GM23338 (cell line): Measurements from ENCODE around the gene CHMP4B. TPM values are rescaled to one million over a fixed set of nuclear protein-coding genes. Genes with fewer than 3 reads are reported as not detected.

Experiments used
- ATAC-seq: fragments of 200-7000 bp; cut with Tn5 transposase; 3 replicates; pipeline ENCODE4 v1.9.1; 2020
- DNase-seq: peaks from one replicate; pipeline ENCODE4 v3.0.0-alpha.2; 2015; ENCODE audit warnings: low spot score
- H2AFZ ChIP-seq: fragments of 200-600 bp; sonication (generic); 2 replicates; pipeline ENCODE4 v1.8.0; 2016; ENCODE audit warnings: antibody characterized with exemption, mild to moderate bottlenecking, moderate library complexity
- H3F3A ChIP-seq: fragments of 200-600 bp; sonication (generic); replicated peaks from 2 replicates; pipeline ENCODE4 v1.8.0; 2017; ENCODE audit warnings: antibody characterized with exemption, mixed run types, low read depth
- H3K27ac ChIP-seq: fragments of 200-600 bp; sonication (generic); 2 replicates; pipeline ENCODE4 v1.6.1; 2016; ENCODE audit warnings: low read depth
- H3K27me3 ChIP-seq: fragments of 200-600 bp; sonication (generic); 2 replicates; pipeline ENCODE4 v1.8.0; 2016; ENCODE audit warnings: mild to moderate bottlenecking, mixed run types, moderate library complexity; ENCODE audit not compliant: insufficient read depth
- H3K36me3 ChIP-seq: fragments of 200-600 bp; sonication (generic); 2 replicates; pipeline ENCODE4 v1.8.0; 2016; ENCODE audit warnings: mild to moderate bottlenecking; ENCODE audit not compliant: insufficient read depth
- H3K4me1 ChIP-seq: fragments of 200-600 bp; sonication (generic); 2 replicates; pipeline ENCODE4 v1.8.0; 2016; ENCODE audit warnings: mild to moderate bottlenecking, moderate library complexity; ENCODE audit not compliant: insufficient read depth
- H3K4me2 ChIP-seq: fragments of 200-600 bp; sonication (generic); 2 replicates; pipeline ENCODE4 v1.7.1; 2017; ENCODE audit warnings: mixed run types
- H3K4me3 ChIP-seq: fragments of 200-600 bp; sonication (generic); 2 replicates; pipeline ENCODE4 v1.6.1; 2016; ENCODE audit warnings: mixed run types
- H3K79me2 ChIP-seq: fragments of 200-600 bp; sonication (generic); replicated peaks from 2 replicates; pipeline ENCODE4 v1.8.0; 2017; ENCODE audit warnings: mild to moderate bottlenecking; ENCODE audit not compliant: insufficient read depth
- H3K9me2 ChIP-seq: fragments of 200-600 bp; sonication (generic); 2 replicates; pipeline ENCODE4 v1.8.0; 2017; ENCODE audit not compliant: insufficient read depth
- H4K20me1 ChIP-seq: fragments of 200-600 bp; sonication (generic); replicated peaks from 2 replicates; pipeline ENCODE4 v1.8.0; 2017; ENCODE audit warnings: mild to moderate bottlenecking; ENCODE audit not compliant: insufficient read depth
- H3K27ac Mint-ChIP-seq: 2 replicates; pipeline ENCODE4 v1.8.0; 2020; ENCODE audit warnings: inconsistent platforms, mild to moderate bottlenecking, moderate library complexity, mixed read lengths
- H3K27me3 Mint-ChIP-seq: 3 replicates; pipeline ENCODE4 v1.8.0; 2022; ENCODE audit warnings: low read depth, mild to moderate bottlenecking, moderate library complexity, mixed read lengths, inconsistent platforms; ENCODE audit not compliant: insufficient read depth, poor library complexity
- H3K36me3 Mint-ChIP-seq: 3 replicates; pipeline ENCODE4 v1.8.0; 2021; ENCODE audit warnings: low read depth, mild to moderate bottlenecking, inconsistent platforms, moderate library complexity, mixed read lengths
- H3K4me1 Mint-ChIP-seq: 3 replicates; pipeline ENCODE4 v1.8.0; 2020; ENCODE audit warnings: mild to moderate bottlenecking, inconsistent platforms, mixed read lengths
- H3K4me3 Mint-ChIP-seq: 3 replicates; pipeline ENCODE4 v1.8.0; 2021; ENCODE audit warnings: moderate library complexity, mild to moderate bottlenecking, inconsistent platforms, mixed read lengths
- H3K9me3 Mint-ChIP-seq: 3 replicates; pipeline ENCODE4 v1.8.0; 2020; ENCODE audit warnings: moderate library complexity, mild to moderate bottlenecking, inconsistent platforms, mixed read lengths
- CREB1 ChIP-seq: fragments of 250-450 bp; sonication (Bioruptor Pico); IDR thresholded peaks from 2 replicates; pipeline ENCODE4 v1.5.0; 2020; ENCODE audit warnings: low read depth, mild to moderate bottlenecking, moderate library complexity
- CTCF ChIP-seq, 2 experiments: fragments of 200-600 bp in 1 of 2; sonication (generic) in 1 of 2; conservative IDR thresholded peaks; 2 replicates each; pipeline versions ENCODE4 v1.5.1 to v1.6.1; 2016 to 2017; ENCODE audit warnings: antibody characterized with exemption in 2 of 2, low read depth in 2 of 2, mild to moderate bottlenecking in 2 of 2, moderate library complexity in 1 of 2
- ETS1 ChIP-seq: IDR thresholded peaks from 2 replicates; pipeline ENCODE4 v1.6.1; 2016; ENCODE audit warnings: antibody characterized with exemption
- EZH2 ChIP-seq: fragments of 200-600 bp; sonication (generic); IDR thresholded peaks from one replicate; pipeline ENCODE4 v1.8.0; 2017; ENCODE audit warnings: antibody characterized with exemption, mild to moderate bottlenecking, low read depth; ENCODE audit not compliant: unreplicated experiment
- EZH2phosphoT487 ChIP-seq: fragments of 200-600 bp; sonication (generic); IDR thresholded peaks from one replicate; pipeline ENCODE4 v1.8.1; 2018; ENCODE audit warnings: antibody characterized with exemption; ENCODE audit not compliant: unreplicated experiment
- JUNB ChIP-seq: IDR thresholded peaks from one replicate; pipeline ENCODE4 v1.6.1; 2016; ENCODE audit warnings: antibody characterized with exemption; ENCODE audit not compliant: unreplicated experiment
- NANOG ChIP-seq: IDR thresholded peaks from 2 replicates; pipeline ENCODE4 v1.6.1; 2016; ENCODE audit warnings: antibody characterized with exemption, borderline replicate concordance
- POLR2AphosphoS5 ChIP-seq: IDR thresholded peaks from 2 replicates; pipeline ENCODE4 v1.6.1; 2016; ENCODE audit warnings: antibody characterized with exemption, low read depth
- REST ChIP-seq: IDR thresholded peaks from one replicate; pipeline ENCODE4 v1.6.1; 2018; ENCODE audit warnings: antibody characterized with exemption; ENCODE audit not compliant: unreplicated experiment
- STAT1 ChIP-seq: IDR thresholded peaks from one replicate; pipeline ENCODE4 v1.6.1; 2016; ENCODE audit warnings: antibody characterized with exemption; ENCODE audit not compliant: unreplicated experiment
- ZNF114 ChIP-seq: fragments of 250-450 bp; sonication (Bioruptor Pico); IDR thresholded peaks from 2 replicates; pipeline ENCODE4 v1.5.0; 2020; ENCODE audit warnings: mild to moderate bottlenecking, moderate library complexity
- ZNF331 ChIP-seq: fragments of 250-450 bp; sonication (Bioruptor Pico); IDR thresholded peaks from 2 replicates; pipeline ENCODE4 v1.5.0; 2020; ENCODE audit warnings: low read depth, mild to moderate bottlenecking, moderate library complexity
- ZNF462 ChIP-seq: fragments of 250-450 bp; sonication (Bioruptor Pico); IDR thresholded peaks from 2 replicates; pipeline ENCODE4 v1.5.0; 2020; ENCODE audit warnings: mild to moderate bottlenecking, moderate library complexity
- polyA plus RNA-seq: library from polyadenylated mRNA; unstranded; fragments of >200 nt; fragmentation: Nextera tagmentation; extraction: Ambion mirVana; gene quantifications from 2 replicates; pipeline ENCODE4 v1.2.1, GENCODE V29; 2016
- total RNA-seq: library from RNA; depleted of rRNA; stranded (reverse); fragments of >200 nt; shearing (Covaris generic); gene quantifications from 2 replicates; pipeline ENCODE4 v1.2.3, GENCODE V29; 2014

CHMP4B gene
- total and polyA plus RNA-seq, 2 experiments from 2014 or later = 14.5 to 49.3 TPM

GRCh38 chr20:33810259-33810658, 889 bp upstream of the CHMP4B start:
- DNase-seq (no peak), ATAC-seq (no peak)
- Mint-ChIP-seq H3K4me1 (peaks cover 24% of the 10 kb centered on the region), H3K27ac (no peak overlapping the region), H3K9me3 (no peaks in the 10 kb centered on the region), H3K36me3 (peaks cover 3% of the 10 kb centered on the region; the same call in 1 of the 3 replicates), H3K27me3 (peaks cover 4% of the 10 kb centered on the region), H3K4me3 (no peak overlapping the region)
- H3K27me3 ChIP-seq = no peaks in the 10 kb centered on the region
- peaks cover 39% of the 10 kb centered on the region for H3K79me2 ChIP-seq
- peak overlapping the region; percentile 39; the same call in 1 of the 2 replicates for H2AFZ ChIP-seq
- H3K4me2 ChIP-seq = no peak overlapping the region
- no peak overlapping the region for H3K4me3 ChIP-seq
- TF ChIP-seq ZNF114 (CRISPR knock-in tag) (no peak), ETS1 (no peak), ZNF331 (CRISPR knock-in tag) (no peak), NANOG (no peak), REST (no peak), POLR2AphosphoS5 (no peak), CREB1 (CRISPR knock-in tag) (no peak), EZH2 (no peak), EZH2phosphoT487 (no peak), JUNB (no peak), STAT1 (no peak), ZNF462 (no peak), CTCF (conservative IDR thresholded peaks at IDR 0.05; ENCODE audit: low read depth in 2 of 2) (no peak)
- H4K20me1 ChIP-seq = peaks cover 24% of the 10 kb centered on the region
- no peaks in the 10 kb centered on the region for H3K9me2 ChIP-seq
- no peaks in the 10 kb centered on the region for H3F3A ChIP-seq
- no peak overlapping the region for H3K27ac ChIP-seq
- no peaks in the 10 kb centered on the region for H3K36me3 ChIP-seq
- peaks cover 14% of the 10 kb centered on the region for H3K4me1 ChIP-seq
